ENCODE results near the gene QPCT.
"Not testable (repeated sequence)": the region's sequence is repeated elsewhere in the genome, so short reads cannot be mapped to it uniquely, and the experiment has no call there.

The QPCT gene

DNA sequence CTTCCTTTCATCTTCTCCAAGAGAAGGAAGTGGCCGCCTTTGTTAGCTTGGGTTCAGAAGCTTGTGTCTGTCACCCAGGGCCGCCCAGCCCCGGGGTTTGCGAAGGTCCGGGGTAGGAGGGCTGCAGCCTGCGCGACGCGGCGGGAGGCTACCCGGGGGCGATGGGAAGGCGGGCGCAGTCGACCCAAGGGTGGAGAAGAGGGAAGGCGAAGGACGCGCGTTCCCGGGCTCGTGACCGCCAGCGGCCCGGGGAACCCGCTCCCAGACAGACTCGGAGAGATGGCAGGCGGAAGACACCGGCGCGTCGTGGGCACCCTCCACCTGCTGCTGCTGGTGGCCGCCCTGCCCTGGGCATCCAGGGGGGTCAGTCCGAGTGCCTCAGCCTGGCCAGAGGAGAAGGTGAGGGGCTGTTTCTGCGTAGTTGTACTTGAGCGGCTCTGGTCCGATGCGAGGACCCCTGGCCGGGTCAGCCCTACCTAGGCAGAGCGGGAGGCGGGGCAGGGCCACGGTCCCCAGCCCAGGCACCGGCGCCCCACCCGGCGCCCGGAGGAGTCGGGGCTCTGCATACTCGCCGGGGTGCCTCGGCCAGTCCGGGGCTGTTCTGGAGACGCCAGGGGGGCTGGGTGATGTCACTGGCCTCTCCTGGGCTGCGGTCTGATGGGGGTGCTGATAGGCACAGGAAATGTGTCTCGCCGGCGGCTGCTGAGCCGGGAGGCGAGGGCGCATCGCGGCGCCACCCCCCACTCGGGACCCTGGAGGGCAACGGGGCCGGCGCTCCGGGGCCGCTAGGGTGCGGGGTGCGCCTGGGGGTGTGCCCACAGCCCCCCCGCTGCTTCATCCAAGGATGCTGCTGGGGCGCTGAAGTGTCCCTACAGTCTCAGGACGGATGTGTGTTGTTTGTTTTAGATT lies at the start of gene QPCT:
Gene QPCT (plus strand): TSS at position 178 of the 909 bp plus-strand sequence. CDS start 102 bp downstream, at position 280.
- H3K36me3 ChIP-seq (ENCODE audit: control insufficient read depth, insufficient read depth, low read length, severe bottlenecking) = no peaks in the 10 kb centered on the region
- peak; percentile 66 for DNase-seq (ENCODE audit: low read depth)
- peak within 1 kb of the TSS; percentile 66 for H3K9ac ChIP-seq (ENCODE audit: low read length)
- no peaks in the 10 kb centered on the region for H3K27me3 ChIP-seq (replicated peaks; ENCODE audit: control insufficient read depth, insufficient read depth, low read length)
- H3K4me3 ChIP-seq (ENCODE audit: low read length) = peak within 1 kb of the TSS; percentile 84
- peaks cover 22% of the 10 kb centered on the region for H3K4me1 ChIP-seq (ENCODE audit: control insufficient read depth, insufficient read depth, low read length)
- H3K9me3 ChIP-seq (ENCODE audit: control insufficient read depth, low read length) = no peaks in the 10 kb centered on the region

DNA sequence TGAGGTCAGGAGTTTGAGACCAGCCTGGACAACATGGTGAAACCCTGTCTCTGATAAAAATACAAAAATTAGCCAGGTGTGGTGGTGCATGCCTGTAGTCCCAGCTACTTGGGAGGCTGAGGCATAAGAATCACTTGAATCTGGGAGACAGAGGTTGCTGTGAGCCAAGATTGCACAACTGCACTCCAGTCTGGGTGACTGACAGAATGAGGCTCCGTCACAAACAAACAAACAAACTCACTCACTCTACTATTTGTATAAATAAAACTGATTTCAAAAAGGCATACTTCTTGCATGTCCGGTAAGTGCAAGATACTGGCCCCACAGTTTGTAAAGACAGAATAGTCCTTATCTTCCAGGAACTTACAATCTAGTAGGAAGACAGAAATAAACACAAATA lies 49.6 kb upstream of the QPCT start:
- not testable (repeated sequence) for H3K9me3 ChIP-seq (ENCODE audit: control insufficient read depth, low read length); H3K27me3 ChIP-seq (replicated peaks; ENCODE audit: control insufficient read depth, insufficient read depth, low read length); H3K4me3 ChIP-seq (ENCODE audit: low read length); H3K4me1 ChIP-seq (ENCODE audit: control insufficient read depth, insufficient read depth, low read length); DNase-seq (ENCODE audit: low read depth); H3K36me3 ChIP-seq (ENCODE audit: control insufficient read depth, insufficient read depth, low read length, severe bottlenecking); H3K9ac ChIP-seq (ENCODE audit: low read length)

DNA sequence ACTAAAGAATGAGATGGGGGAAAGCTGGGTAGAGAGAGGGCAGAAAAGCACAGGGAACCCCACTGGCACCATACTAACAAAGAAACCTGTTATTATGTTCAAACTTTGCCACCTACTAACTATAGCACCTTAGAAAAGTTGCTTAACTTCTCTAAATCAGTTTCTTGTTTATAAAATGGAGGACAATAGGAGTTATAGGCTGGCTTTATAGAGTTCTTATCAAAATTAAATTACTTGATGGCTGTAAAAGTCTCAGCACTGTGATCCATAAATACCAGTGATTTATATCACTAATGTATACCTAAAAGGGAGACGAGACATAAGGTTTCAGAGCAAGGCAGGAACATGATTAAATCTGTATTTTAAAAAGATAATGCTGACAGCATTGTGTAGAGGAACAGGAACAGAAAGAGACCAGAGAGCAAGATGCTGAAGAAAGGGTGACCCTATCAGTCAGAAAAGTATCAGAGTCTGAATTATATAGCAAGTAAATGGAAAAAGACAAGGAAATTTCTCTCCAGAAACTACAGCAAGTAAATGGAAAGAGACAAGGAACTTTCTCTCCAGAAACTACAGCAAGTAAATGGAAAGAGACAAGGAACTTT lies 48.9 kb upstream of the QPCT start:
- no peaks in the 10 kb centered on the region for H3K27me3 ChIP-seq (replicated peaks; ENCODE audit: control insufficient read depth, insufficient read depth, low read length)
- H3K4me1 ChIP-seq (ENCODE audit: control insufficient read depth, insufficient read depth, low read length) = peaks cover 7% of the 10 kb centered on the region
- no peak overlapping the region for H3K9ac ChIP-seq (ENCODE audit: low read length)
- H3K9me3 ChIP-seq (ENCODE audit: control insufficient read depth, low read length) = no peaks in the 10 kb centered on the region
- H3K36me3 ChIP-seq (ENCODE audit: control insufficient read depth, insufficient read depth, low read length, severe bottlenecking) = peaks cover 2% of the 10 kb centered on the region
- H3K4me3 ChIP-seq (ENCODE audit: low read length) = no peak overlapping the region
- no peak for DNase-seq (ENCODE audit: low read depth)

DNA sequence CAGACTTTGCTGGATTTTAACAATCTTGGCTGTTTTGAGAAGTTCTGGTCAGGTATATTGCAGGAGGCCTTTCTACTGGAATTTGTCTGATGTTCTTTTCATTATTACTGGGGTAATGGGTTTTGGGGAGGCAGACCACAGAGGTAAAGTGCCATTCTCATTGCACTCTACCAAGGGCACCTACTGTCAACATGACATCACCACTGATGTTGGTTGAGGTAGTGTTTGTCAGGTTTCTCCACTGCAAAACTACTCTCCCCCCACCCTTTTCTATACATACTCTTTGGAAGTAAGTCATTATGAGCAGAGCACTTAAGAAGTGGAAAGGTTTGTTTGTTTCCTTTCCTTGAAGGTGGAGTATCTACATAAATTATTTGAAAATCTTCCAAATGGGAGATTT lies 46.8 kb upstream of the QPCT start:
- Histone ChIP-seq H3K4me1 (ENCODE audit: control insufficient read depth, insufficient read depth, low read length) (no peaks in the 10 kb centered on the region), H3K9ac (ENCODE audit: low read length) (no peak overlapping the region), H3K27me3 (replicated peaks; ENCODE audit: control insufficient read depth, insufficient read depth, low read length) (no peaks in the 10 kb centered on the region), H3K9me3 (ENCODE audit: control insufficient read depth, low read length) (no peaks in the 10 kb centered on the region), H3K36me3 (ENCODE audit: control insufficient read depth, insufficient read depth, low read length, severe bottlenecking) (no peaks in the 10 kb centered on the region), H3K4me3 (ENCODE audit: low read length) (no peak overlapping the region)
- no peak for DNase-seq (ENCODE audit: low read depth)

DNA sequence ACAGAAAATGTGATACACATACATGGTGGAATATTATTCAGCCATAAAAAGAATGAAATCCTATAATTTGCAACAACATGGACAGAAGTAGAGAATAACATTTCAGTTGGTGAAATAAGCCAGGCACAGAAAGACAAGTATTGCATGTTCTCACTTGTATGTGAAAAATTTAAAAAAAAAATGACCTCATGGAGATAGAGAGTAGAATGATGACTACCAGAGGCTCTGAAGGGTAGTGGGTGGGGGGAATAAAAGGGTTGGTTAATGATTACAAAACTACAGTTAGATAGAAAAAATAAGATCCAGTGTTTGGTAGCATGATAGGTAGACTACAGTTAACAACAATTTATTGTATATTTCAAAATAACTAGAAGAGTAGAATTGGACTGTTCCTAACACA lies 44.3 kb upstream of the QPCT start:
- Histone ChIP-seq H3K4me1 (ENCODE audit: control insufficient read depth, insufficient read depth, low read length) (no peaks in the 10 kb centered on the region), H3K9ac (ENCODE audit: low read length) (no peak overlapping the region), H3K36me3 (ENCODE audit: control insufficient read depth, insufficient read depth, low read length, severe bottlenecking) (no peaks in the 10 kb centered on the region), H3K9me3 (ENCODE audit: control insufficient read depth, low read length) (no peaks in the 10 kb centered on the region), H3K27me3 (replicated peaks; ENCODE audit: control insufficient read depth, insufficient read depth, low read length) (no peaks in the 10 kb centered on the region), H3K4me3 (ENCODE audit: low read length) (no peak overlapping the region)
- DNase-seq (ENCODE audit: low read depth) = no peak

DNA sequence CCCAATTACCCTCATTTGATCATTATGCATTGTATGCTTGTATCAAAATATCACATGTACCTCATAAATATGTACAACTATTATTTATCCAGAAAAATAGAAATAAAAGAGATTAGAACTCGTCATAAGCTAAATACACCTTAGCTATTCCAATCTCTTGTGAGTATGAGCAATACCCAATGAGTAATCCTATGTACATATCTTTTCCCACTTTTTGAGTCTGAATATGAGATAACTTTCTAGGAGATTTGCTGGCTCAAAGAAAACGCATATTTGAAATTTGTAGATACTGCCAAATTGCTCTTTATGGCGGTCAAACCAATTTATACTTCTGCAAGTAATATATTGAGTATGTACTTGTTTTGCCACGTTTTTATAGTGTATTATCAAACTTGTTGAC lies 43.9 kb upstream of the QPCT start:
- no peaks in the 10 kb centered on the region for H3K36me3 ChIP-seq (ENCODE audit: control insufficient read depth, insufficient read depth, low read length, severe bottlenecking)
- DNase-seq (ENCODE audit: low read depth) = no peak
- no peaks in the 10 kb centered on the region for H3K27me3 ChIP-seq (replicated peaks; ENCODE audit: control insufficient read depth, insufficient read depth, low read length)
- H3K4me3 ChIP-seq (ENCODE audit: low read length) = no peak overlapping the region
- H3K4me1 ChIP-seq (ENCODE audit: control insufficient read depth, insufficient read depth, low read length) = peaks cover 4% of the 10 kb centered on the region
- H3K9me3 ChIP-seq (ENCODE audit: control insufficient read depth, low read length) = no peaks in the 10 kb centered on the region
- no peak overlapping the region for H3K9ac ChIP-seq (ENCODE audit: low read length)

DNA sequence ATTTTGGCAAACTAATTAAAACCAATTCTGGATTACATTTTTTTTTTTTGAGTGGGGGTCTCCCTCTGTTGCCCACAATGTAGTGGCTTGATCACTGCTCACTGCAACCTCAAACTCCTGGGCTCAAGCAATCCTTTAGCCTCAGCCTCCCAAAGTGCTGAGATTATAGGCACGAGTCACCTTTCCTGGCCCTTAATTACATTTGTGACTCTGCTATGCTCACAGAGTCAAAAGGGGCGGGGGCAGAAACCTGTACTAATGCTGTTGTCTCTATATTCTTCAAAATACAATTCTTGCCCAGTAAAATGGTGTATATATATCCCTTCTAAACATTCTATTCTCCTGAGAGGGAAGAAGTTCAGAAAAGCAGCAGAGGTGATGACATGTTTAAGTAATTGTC lies 43.0 kb upstream of the QPCT start:
- DNase-seq (ENCODE audit: low read depth) = no peak
- Histone ChIP-seq H3K27me3 (replicated peaks; ENCODE audit: control insufficient read depth, insufficient read depth, low read length) (no peaks in the 10 kb centered on the region), H3K9me3 (ENCODE audit: control insufficient read depth, low read length) (no peaks in the 10 kb centered on the region), H3K4me3 (ENCODE audit: low read length) (no peak overlapping the region), H3K36me3 (ENCODE audit: control insufficient read depth, insufficient read depth, low read length, severe bottlenecking) (no peaks in the 10 kb centered on the region), H3K9ac (ENCODE audit: low read length) (no peak overlapping the region), H3K4me1 (ENCODE audit: control insufficient read depth, insufficient read depth, low read length) (peaks cover 4% of the 10 kb centered on the region)

DNA sequence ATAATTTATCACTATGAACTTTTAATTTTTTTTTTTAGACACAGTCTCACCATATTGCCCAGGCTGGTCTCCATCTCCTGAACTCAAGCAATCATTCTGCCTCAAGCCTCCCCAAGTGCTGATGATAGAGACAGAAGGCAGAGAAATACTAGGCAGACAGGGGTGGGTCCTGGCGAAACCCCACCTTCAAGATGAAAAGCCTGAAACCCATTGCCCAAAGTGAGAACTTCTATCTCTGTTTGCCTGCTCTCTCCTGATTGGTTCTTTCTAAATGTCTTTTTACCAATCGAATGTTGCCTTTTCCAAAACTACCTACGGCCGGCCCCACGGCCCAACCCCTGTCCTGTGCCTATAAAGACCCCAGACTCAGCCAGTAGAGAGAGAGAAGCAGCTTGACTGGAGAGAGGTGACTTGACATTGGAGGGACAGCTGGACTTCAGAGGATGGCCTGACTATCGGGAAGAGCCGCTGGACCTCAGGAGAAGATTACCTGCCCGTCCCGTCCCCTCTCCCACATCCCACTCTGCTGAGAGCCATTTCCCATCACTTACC lies 41.7 kb upstream of the QPCT start:
- Histone ChIP-seq H3K9ac (ENCODE audit: low read length) (no peak overlapping the region), H3K9me3 (ENCODE audit: control insufficient read depth, low read length) (no peaks in the 10 kb centered on the region), H3K36me3 (ENCODE audit: control insufficient read depth, insufficient read depth, low read length, severe bottlenecking) (no peaks in the 10 kb centered on the region), H3K4me3 (ENCODE audit: low read length) (no peak overlapping the region), H3K27me3 (replicated peaks; ENCODE audit: control insufficient read depth, insufficient read depth, low read length) (no peaks in the 10 kb centered on the region), H3K4me1 (ENCODE audit: control insufficient read depth, insufficient read depth, low read length) (peaks cover 13% of the 10 kb centered on the region)
- DNase-seq (ENCODE audit: low read depth) = no peak

DNA sequence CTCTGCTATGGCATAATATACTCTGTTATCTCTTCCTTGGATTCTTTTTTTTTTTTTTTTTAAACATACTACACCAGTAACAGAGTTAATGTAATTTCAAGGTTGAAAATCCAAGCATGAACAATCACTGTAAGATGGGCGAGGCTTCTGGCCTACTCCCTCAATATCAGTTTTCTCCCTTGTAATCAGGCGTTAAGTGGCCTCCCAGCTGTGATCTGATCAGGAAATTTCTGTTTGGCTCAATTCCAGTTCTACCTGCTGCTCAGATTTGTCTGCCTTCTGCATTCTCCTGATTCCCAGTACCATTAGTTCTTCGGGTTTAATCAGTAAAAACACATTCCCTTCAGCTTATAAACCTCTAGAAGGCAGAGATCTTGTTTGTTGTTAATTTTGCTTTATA lies 38.4 kb upstream of the QPCT start:
- Histone ChIP-seq H3K4me3 (ENCODE audit: low read length) (no peak overlapping the region), H3K27me3 (replicated peaks; ENCODE audit: control insufficient read depth, insufficient read depth, low read length) (no peaks in the 10 kb centered on the region), H3K9ac (ENCODE audit: low read length) (no peak overlapping the region), H3K4me1 (ENCODE audit: control insufficient read depth, insufficient read depth, low read length) (peaks cover 27% of the 10 kb centered on the region), H3K9me3 (ENCODE audit: control insufficient read depth, low read length) (no peaks in the 10 kb centered on the region), H3K36me3 (ENCODE audit: control insufficient read depth, insufficient read depth, low read length, severe bottlenecking) (peaks cover 3% of the 10 kb centered on the region)
- no peak for DNase-seq (ENCODE audit: low read depth)

DNA sequence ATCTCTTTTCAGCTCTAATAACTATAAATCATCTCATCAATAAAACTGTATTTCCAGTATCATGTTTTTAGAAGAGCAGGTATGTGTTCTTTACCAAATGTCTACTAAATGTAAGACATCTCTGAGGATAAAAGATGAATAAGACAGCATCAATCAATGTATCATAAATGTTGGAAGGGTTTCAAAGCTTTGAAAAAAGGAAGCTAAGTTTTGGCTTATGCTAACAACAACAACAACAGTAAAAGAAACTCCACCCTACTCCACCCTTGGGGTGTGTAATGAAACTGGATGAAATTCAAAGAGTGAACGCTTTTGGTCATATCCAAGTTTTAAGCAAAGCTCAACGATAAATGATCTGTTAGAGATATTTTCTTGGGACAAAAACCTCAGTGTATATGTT lies 36.9 kb upstream of the QPCT start:
- Histone ChIP-seq H3K9ac (ENCODE audit: low read length) (no peak overlapping the region), H3K9me3 (ENCODE audit: control insufficient read depth, low read length) (no peaks in the 10 kb centered on the region), H3K36me3 (ENCODE audit: control insufficient read depth, insufficient read depth, low read length, severe bottlenecking) (peaks cover 3% of the 10 kb centered on the region), H3K4me3 (ENCODE audit: low read length) (no peak overlapping the region), H3K4me1 (ENCODE audit: control insufficient read depth, insufficient read depth, low read length) (peaks cover 42% of the 10 kb centered on the region), H3K27me3 (replicated peaks; ENCODE audit: control insufficient read depth, insufficient read depth, low read length) (no peaks in the 10 kb centered on the region)
- no peak for DNase-seq (ENCODE audit: low read depth)

DNA sequence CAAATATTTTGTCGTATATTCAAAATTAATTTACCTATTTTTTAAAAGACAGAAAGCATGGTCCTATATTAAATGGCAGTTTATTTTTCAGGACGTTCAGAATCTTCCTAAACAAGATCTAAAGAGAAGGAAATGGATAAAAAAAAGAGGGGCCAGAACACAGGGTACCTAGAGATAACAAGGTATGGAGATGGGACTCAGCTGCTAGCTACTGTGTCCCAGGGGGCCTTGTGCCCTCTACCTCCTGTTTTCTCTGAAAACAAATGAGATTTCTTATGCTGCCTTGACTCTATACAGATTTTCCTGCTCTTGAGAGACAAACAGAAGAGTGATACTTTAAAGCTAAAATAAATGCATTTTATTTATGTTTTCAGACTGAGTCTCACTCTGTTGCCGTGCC lies 29.1 kb upstream of the QPCT start:
- Histone ChIP-seq H3K4me3 (ENCODE audit: low read length) (no peak overlapping the region), H3K36me3 (ENCODE audit: control insufficient read depth, insufficient read depth, low read length, severe bottlenecking) (peaks cover 9% of the 10 kb centered on the region)

More for the DNA sequence above, 29.1 kb upstream of the QPCT start:
- Histone ChIP-seq H3K9me3 (ENCODE audit: control insufficient read depth, low read length) (no peaks in the 10 kb centered on the region), H3K4me1 (ENCODE audit: control insufficient read depth, insufficient read depth, low read length) (peaks cover 36% of the 10 kb centered on the region), H3K27me3 (replicated peaks; ENCODE audit: control insufficient read depth, insufficient read depth, low read length) (no peaks in the 10 kb centered on the region), H3K9ac (ENCODE audit: low read length) (no peak overlapping the region)
- DNase-seq (ENCODE audit: low read depth) = no peak

All from adipocyte (in vitro differentiated cells).